Measurements from ENCODE around the gene PRKN. TPM values are rescaled to one million over a fixed set of nuclear protein-coding genes. Genes with fewer than 3 reads are reported as not detected.

Gene PRKN
- total RNA-seq, 2 donors from 2014 or later = 6.7 to 8.2 TPM

GRCh38 chr6:161711938-161712337, 1015.6 kb downstream of the PRKN start:
- Histone ChIP-seq H3K4me1 (no peaks in the 10 kb centered on the region), H3K27ac (no peak overlapping the region), H3K36me3 (replicated peaks in 1 of 2; ENCODE audit: insufficient read depth in 1 of 2, low read depth in 2 of 2) (no peaks in the 10 kb centered on the region), H3K27me3 (no peaks in the 10 kb centered on the region), H3K9me3 (no peaks in the 10 kb centered on the region), H3K4me3 (no peak overlapping the region)
- ATAC-seq = no peak
- no peak for DNase-seq
- 61 to 75% methylated on average over 1 of the region's 1 CpG for WGBS, 2 donors
- TF ChIP-seq POLR2A (IDR thresholded peaks at IDR 0.05) (no peak), CTCF (IDR thresholded peaks at IDR 0.05) (no peak)
- intact Hi-C loops (cut with DNase I) = no loop called here

- no peak overlapping the region for H3K27ac ChIP-seq
- no peaks in the 10 kb centered on the region for H3K9me3 ChIP-seq
- TF ChIP-seq CTCF (IDR thresholded peaks at IDR 0.05) = no peak
- no peak for TF ChIP-seq POLR2A (IDR thresholded peaks at IDR 0.05)
- no peaks in the 10 kb centered on the region for H3K4me1 ChIP-seq
- ATAC-seq (no peak), DNase-seq (no peak)
- H3K27me3 ChIP-seq = no peaks in the 10 kb centered on the region
- H3K4me3 ChIP-seq = no peak overlapping the region
- no peaks in the 10 kb centered on the region for H3K36me3 ChIP-seq (replicated peaks in 1 of 2; ENCODE audit: insufficient read depth in 1 of 2, low read depth in 2 of 2)
- intact Hi-C loops (cut with DNase I) = no loop called here
Observed at GRCh38 chr6:161711515-161711914, 1016.1 kb downstream of the PRKN start.

GRCh38 chr6:161710698-161711097, 1016.9 kb downstream of the PRKN start:
- Histone ChIP-seq H3K4me1 (no peaks in the 10 kb centered on the region), H3K4me3 (no peak overlapping the region), H3K36me3 (replicated peaks in 1 of 2; ENCODE audit: insufficient read depth in 1 of 2, low read depth in 2 of 2) (no peaks in the 10 kb centered on the region), H3K9me3 (no peaks in the 10 kb centered on the region), H3K27ac (no peak overlapping the region), H3K27me3 (no peaks in the 10 kb centered on the region)
- no peak for TF ChIP-seq CTCF (IDR thresholded peaks at IDR 0.05)
- no peak for TF ChIP-seq POLR2A (IDR thresholded peaks at IDR 0.05)
- WGBS, 2 donors = 81 to 83% methylated on average over 2 of the region's 2 CpGs
- no peak for DNase-seq
- intact Hi-C loops (cut with DNase I) = no loop called here
- ATAC-seq = no peak

GRCh38 chr6:161701056-161701455, 1026.5 kb downstream of the PRKN start:
- DNase-seq (no peak), ATAC-seq (no peak)
- Histone ChIP-seq H3K27ac (no peak overlapping the region), H3K9me3 (no peaks in the 10 kb centered on the region), H3K27me3 (no peaks in the 10 kb centered on the region), H3K4me1 (peaks cover 9% of the 10 kb centered on the region), H3K36me3 (replicated peaks in 1 of 2; ENCODE audit: insufficient read depth in 1 of 2, low read depth in 2 of 2) (no peaks in the 10 kb centered on the region), H3K4me3 (no peak overlapping the region)
- TF ChIP-seq CTCF (IDR thresholded peaks at IDR 0.05) (no peak), POLR2A (IDR thresholded peaks at IDR 0.05) (no peak)
- WGBS, 2 donors = 48 to 64% methylated on average over 1 of the region's 1 CpG
- intact Hi-C loops (cut with DNase I) = no loop called here

- Histone ChIP-seq H3K4me1 (peaks cover 9% of the 10 kb centered on the region), H3K27ac (no peak overlapping the region), H3K4me3 (no peak overlapping the region), H3K27me3 (no peaks in the 10 kb centered on the region), H3K9me3 (peaks cover 0 to 6% (median 0%) of the 10 kb centered on the region in 3 donors), H3K36me3 (replicated peaks in 1 of 2; ENCODE audit: insufficient read depth in 1 of 2, low read depth in 2 of 2) (no peaks in the 10 kb centered on the region)
- DNase-seq = peak in 2 of 4 donors; percentile 34 to 53
- peak; percentile 74 for ATAC-seq
- intact Hi-C loops (cut with DNase I) = no loop called here
- no peak for TF ChIP-seq CTCF (IDR thresholded peaks at IDR 0.05)
- TF ChIP-seq POLR2A (IDR thresholded peaks at IDR 0.05) = no peak
- WGBS, 2 donors = 19% methylated on average over 2 of the region's 2 CpGs
Observed at GRCh38 chr6:161696801-161697200, 1030.8 kb downstream of the PRKN start.
